Panc1 (cell line): ENCODE results near the gene NPLOC4. TPM values are rescaled to one million over a fixed set of nuclear protein-coding genes. Genes with fewer than 3 reads are reported as not detected.

Source experiments
- ATAC-seq: fragments of 200-7000 bp; cut with Tn5 transposase; 2 replicates; pipeline ENCODE4 v1.9.1; 2020; ENCODE audit warnings: mild to moderate bottlenecking, moderate library complexity
- BruUV-seq: library from RNA; stranded (reverse); fragments of 400-500 nt; replicated peaks from 2 replicates; lab custom pipeline; 2021; lab: Mats Ljungman, UMichigan
- CTCF ChIA-PET: fragments of 300-600 bp; sonication (Branson Sonifier 250); formaldehyde crosslinking; loops from one replicate; lab custom pipeline; 2022; ENCODE audit warnings: antibody characterized with exemption; lab: Charles Lee
- POLR2A ChIA-PET: fragments of 300-600 bp; sonication (Branson Sonifier 250); formaldehyde crosslinking; loops from one replicate; lab custom pipeline; 2022; ENCODE audit warnings: antibody characterized with exemption; lab: Charles Lee
- DNase-seq: peaks from one replicate; pipeline ENCODE4 v3.0.0-alpha.2; 2010; ENCODE audit warnings: low read depth, low spot score
- H3K27ac ChIP-seq: 2 replicates; pipeline ENCODE4 v1.5.1; 2011; ENCODE audit warnings: mild to moderate bottlenecking, low read length, inconsistent platforms
- H3K27me3 ChIP-seq: fragments of 200-500 bp; sonication (Bioruptor generic); 2 replicates; pipeline ENCODE4 v1.6.0; 2014; ENCODE audit warnings: low read length, inconsistent platforms; ENCODE audit not compliant: control insufficient read depth, insufficient read depth
- H3K36me3 ChIP-seq: fragments of 200-500 bp; sonication (Bioruptor generic); 2 replicates; pipeline ENCODE4 v1.5.1; 2014; ENCODE audit warnings: inconsistent platforms, mild to moderate bottlenecking, low read length, moderate library complexity; ENCODE audit not compliant: control insufficient read depth, insufficient read depth
- H3K4me1 ChIP-seq: 2 replicates; pipeline ENCODE4 v1.5.1; 2011; ENCODE audit warnings: inconsistent platforms, mild to moderate bottlenecking, low read length, moderate library complexity; ENCODE audit not compliant: control insufficient read depth, insufficient read depth
- H3K4me3 ChIP-seq, 2 experiments: 2 replicates each; pipeline ENCODE4 v1.5.1; 2011 to 2012; ENCODE audit warnings: low read depth in 2 of 2, low read length in 2 of 2, mild to moderate bottlenecking in 2 of 2, inconsistent platforms in 1 of 2, moderate library complexity in 1 of 2
- H3K9me3 ChIP-seq: fragments of 200-500 bp; sonication (Bioruptor generic); 2 replicates; pipeline ENCODE4 v1.5.1; 2014; ENCODE audit warnings: low read depth, mild to moderate bottlenecking, inconsistent platforms, low read length, moderate library complexity; ENCODE audit not compliant: control insufficient read depth, insufficient read depth
- POLR2AphosphoS5 ChIP-seq: IDR thresholded peaks from 2 replicates; pipeline ENCODE4 v1.6.1; 2012; ENCODE audit warnings: mild to moderate bottlenecking, low read depth, low read length, moderate library complexity
- SIN3A ChIP-seq: IDR thresholded peaks from 2 replicates; pipeline ENCODE4 v1.6.1; 2012; ENCODE audit warnings: low read depth, mild to moderate bottlenecking, low read length, moderate library complexity, borderline replicate concordance; ENCODE audit not compliant: insufficient read depth
- TCF7L2 ChIP-seq: IDR thresholded peaks from 2 replicates; pipeline ENCODE4 v1.6.1; 2011; ENCODE audit warnings: mild to moderate bottlenecking, low read depth, low read length, inconsistent platforms
- in situ Hi-C: cut with HindIII; loops from 2 replicates; pipeline ENCODE4 v1.10.0; 2016; ENCODE audit warnings: low sequenced_read_pairs, low pct_unique_long_range_greater_than_20kb
- intact Hi-C: fragments of 100-400 bp; cut with micrococcal nuclease; formaldehyde crosslinking; loops from one replicate; pipeline ENCODE4 v1.10.0; 2022; ENCODE audit not compliant: unreplicated experiment
- total RNA-seq: library from RNA; stranded (reverse); gene quantifications from one replicate; pipeline ENCODE4 v1.2.1, GENCODE V29; 2021; ENCODE audit not compliant: unreplicated experiment
- TF ChIP-seq, protein P1 (sequence below), 2 experiments: IDR thresholded peaks; 2 replicates each; pipeline ENCODE4 v1.6.1; 2011 to 2012; ENCODE audit warnings: low read depth in 2 of 2, control low read depth in 1 of 2, low read length in 1 of 2, mild to moderate bottlenecking in 1 of 2, moderate library complexity in 1 of 2; ENCODE audit not compliant: insufficient read depth in 1 of 2

The NPLOC4 gene
- total RNA-seq, 1 experiment from 2014 or later: 246 TPM

- H3K36me3 ChIP-seq: no peaks in the 10 kb centered on the region
- ChIA-PET POLR2A (no interaction called here), CTCF (no interaction called here)
- H3K27ac ChIP-seq: 0 out of 2 replicates have a peak overlapping the region, but pooled peaks have one; percentile 9
- H3K9me3 ChIP-seq: no peaks in the 10 kb centered on the region
- no TSS peak for BruUV-seq
- intact Hi-C loops: no loop called here
- TF ChIP-seq POLR2AphosphoS5 (no peak), TCF7L2 (no peak), SIN3A (no peak)
- TF ChIP-seq, protein P1, sequence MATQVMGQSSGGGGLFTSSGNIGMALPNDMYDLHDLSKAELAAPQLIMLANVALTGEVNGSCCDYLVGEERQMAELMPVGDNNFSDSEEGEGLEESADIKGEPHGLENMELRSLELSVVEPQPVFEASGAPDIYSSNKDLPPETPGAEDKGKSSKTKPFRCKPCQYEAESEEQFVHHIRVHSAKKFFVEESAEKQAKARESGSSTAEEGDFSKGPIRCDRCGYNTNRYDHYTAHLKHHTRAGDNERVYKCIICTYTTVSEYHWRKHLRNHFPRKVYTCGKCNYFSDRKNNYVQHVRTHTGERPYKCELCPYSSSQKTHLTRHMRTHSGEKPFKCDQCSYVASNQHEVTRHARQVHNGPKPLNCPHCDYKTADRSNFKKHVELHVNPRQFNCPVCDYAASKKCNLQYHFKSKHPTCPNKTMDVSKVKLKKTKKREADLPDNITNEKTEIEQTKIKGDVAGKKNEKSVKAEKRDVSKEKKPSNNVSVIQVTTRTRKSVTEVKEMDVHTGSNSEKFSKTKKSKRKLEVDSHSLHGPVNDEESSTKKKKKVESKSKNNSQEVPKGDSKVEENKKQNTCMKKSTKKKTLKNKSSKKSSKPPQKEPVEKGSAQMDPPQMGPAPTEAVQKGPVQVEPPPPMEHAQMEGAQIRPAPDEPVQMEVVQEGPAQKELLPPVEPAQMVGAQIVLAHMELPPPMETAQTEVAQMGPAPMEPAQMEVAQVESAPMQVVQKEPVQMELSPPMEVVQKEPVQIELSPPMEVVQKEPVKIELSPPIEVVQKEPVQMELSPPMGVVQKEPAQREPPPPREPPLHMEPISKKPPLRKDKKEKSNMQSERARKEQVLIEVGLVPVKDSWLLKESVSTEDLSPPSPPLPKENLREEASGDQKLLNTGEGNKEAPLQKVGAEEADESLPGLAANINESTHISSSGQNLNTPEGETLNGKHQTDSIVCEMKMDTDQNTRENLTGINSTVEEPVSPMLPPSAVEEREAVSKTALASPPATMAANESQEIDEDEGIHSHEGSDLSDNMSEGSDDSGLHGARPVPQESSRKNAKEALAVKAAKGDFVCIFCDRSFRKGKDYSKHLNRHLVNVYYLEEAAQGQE (IDR thresholded peaks at IDR 0.05; ENCODE audit: insufficient read depth in 1 of 2, low read depth in 2 of 2, low read length in 1 of 2): no peak
- H3K4me3 ChIP-seq: no peak overlapping the region
- in situ Hi-C loops: no loop called here
- H3K27me3 ChIP-seq: no peaks in the 10 kb centered on the region
- peaks cover 15% of the 10 kb centered on the region for H3K4me1 ChIP-seq
- no peak for DNase-seq
- ATAC-seq: peak; percentile 52
Observed at GRCh38 chr17:81655378-81656117, 18.6 kb upstream of the NPLOC4 start.

DNA sequence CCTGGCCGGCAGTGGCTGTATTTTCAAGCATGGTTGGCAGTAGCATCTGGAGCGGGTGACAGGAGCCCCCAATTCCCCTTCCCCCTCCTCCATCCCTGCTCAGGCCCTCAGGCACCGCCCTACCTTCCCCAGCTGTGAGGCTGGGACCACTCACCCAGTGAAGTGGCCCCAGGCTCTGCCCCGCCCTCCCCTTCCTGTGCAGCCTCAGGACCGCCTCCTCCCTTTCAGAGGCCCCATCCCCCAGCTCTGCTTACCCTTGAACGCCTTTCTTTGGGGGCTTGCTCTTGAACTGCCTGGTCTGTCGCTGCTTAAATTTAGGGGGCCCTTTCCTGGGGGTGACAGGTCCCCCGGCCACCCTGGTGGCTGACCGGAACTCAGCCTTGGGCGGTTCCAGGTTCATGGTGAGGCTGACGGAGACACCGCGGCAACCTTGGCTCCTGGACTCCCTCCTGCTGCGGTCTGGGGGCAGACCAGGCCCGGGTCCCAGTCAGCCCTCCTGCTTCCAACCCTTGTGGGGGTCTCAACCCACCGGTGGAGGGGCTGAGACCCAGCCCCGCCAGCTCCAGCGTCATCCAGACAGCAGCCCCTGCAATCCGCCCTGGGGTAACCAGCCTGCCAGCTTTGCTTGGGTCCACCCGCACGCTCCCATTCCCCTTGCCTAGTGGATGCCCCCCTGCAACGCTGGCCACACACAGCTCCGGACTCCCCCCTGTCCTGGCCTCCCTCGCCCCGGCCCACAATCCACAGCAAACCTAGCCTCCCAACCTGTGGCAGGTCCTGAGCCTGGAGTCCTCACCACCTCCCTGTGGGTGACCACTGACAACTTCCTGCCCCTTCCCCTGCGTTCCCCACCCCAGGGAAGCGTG, 16.2 kb upstream of the NPLOC4 start:
- ATAC-seq (no peak), DNase-seq (no peak)
- H3K36me3 ChIP-seq: no peaks in the 10 kb centered on the region
- CTCF ChIA-PET: no interaction called here
- BruUV-seq: no TSS peak
- H3K4me1 ChIP-seq: peaks cover 15% of the 10 kb centered on the region
- intact Hi-C loops: no loop called here
- H3K27me3 ChIP-seq: no peaks in the 10 kb centered on the region
- H3K4me3 ChIP-seq: no peak overlapping the region
- in situ Hi-C loops: no loop called here
- no peak for TF ChIP-seq POLR2AphosphoS5
- no peak for TF ChIP-seq TCF7L2
- no peak for TF ChIP-seq SIN3A
- TF ChIP-seq, protein P1 (IDR thresholded peaks at IDR 0.05; ENCODE audit: insufficient read depth in 1 of 2, low read depth in 2 of 2, low read length in 1 of 2): no peak
- H3K27ac ChIP-seq: no peak overlapping the region
- no peaks in the 10 kb centered on the region for H3K9me3 ChIP-seq
- POLR2A ChIA-PET: interaction anchor here (0.5 kb wide), 1 partner anchor 10 kb away, joined by 3 read pairs; no protein-coding TSS in a partner anchor
